ENCODE data around the gene TPR. TPM values are rescaled to one million over a fixed set of nuclear protein-coding genes. Genes with fewer than 3 reads are reported as not detected.

The TPR gene
- polyA plus RNA-seq, 1 of the 3 experiments (the other 2 are of a cell fraction) = 37.5 TPM

- Histone ChIP-seq H4K20me1 (ENCODE audit: insufficient read depth) (no peaks in the 10 kb centered on the region), H3K9me2 (no peaks in the 10 kb centered on the region), H3K36me3 (replicated peaks in 1 of 2; ENCODE audit: control insufficient read depth in 1 of 2, insufficient read depth in 2 of 2, low read length in 1 of 2) (no peaks in the 10 kb centered on the region), H3K27me3 (ENCODE audit: insufficient read depth) (no peaks in the 10 kb centered on the region; the same call in 1 of the 2 replicates), H3K9me3 (no peaks in the 10 kb centered on the region), H3K9ac (no peak overlapping the region), H3K4me1 (ENCODE audit: control insufficient read depth in 1 of 2, insufficient read depth in 2 of 2, low read depth in 1 of 2, low read length in 1 of 2) (no peaks in the 10 kb centered on the region; a peak in 1 of 4 replicates), H2AFZ (ENCODE audit: low read depth) (no peak overlapping the region), H3K27ac (ENCODE audit: low read depth in 2 of 2, low read length in 1 of 2) (no peak overlapping the region), H3K4me3 (ENCODE audit: low read depth in 2 of 2, low read length in 1 of 2) (no peak overlapping the region), H3K4me2 (no peak overlapping the region), H3K79me2 (ENCODE audit: insufficient read depth) (no peaks in the 10 kb centered on the region), H3F3A (replicated peaks; ENCODE audit: insufficient read depth) (no peaks in the 10 kb centered on the region)
- 53% methylated on average over 6 of the region's 6 CpGs for WGBS (ENCODE audit: low lambda C conversion rate)
- CTCF ChIA-PET = no interaction called here
- POLR2A ChIA-PET = interaction anchor here (0.6 kb wide), 1 partner anchor 65 kb away, joined by 3 read pairs; no protein-coding TSS in a partner anchor
- TF ChIP-seq SIN3A (IDR thresholded peaks at IDR 0.05; ENCODE audit: borderline replicate concordance, low read depth, low read length) (no peak), ELF1 (IDR thresholded peaks at IDR 0.05) (no peak), USF2 (IDR thresholded peaks at IDR 0.05; ENCODE audit: borderline replicate concordance, low read depth, low read length) (no peak), RFX5 (IDR thresholded peaks at IDR 0.05; ENCODE audit: low read length) (no peak), GABPA (IDR thresholded peaks at IDR 0.05; ENCODE audit: low read depth) (no peak), RAD21 (IDR thresholded peaks at IDR 0.05; ENCODE audit: low read length) (no peak), FOSL2 (IDR thresholded peaks at IDR 0.05; ENCODE audit: borderline replicate concordance, low read depth) (no peak), TAF1 (IDR thresholded peaks at IDR 0.05; ENCODE audit: borderline replicate concordance, low read depth, low read length) (no peak), CTCF (IDR thresholded peaks at IDR 0.05) (no peak), MEF2A (IDR thresholded peaks at IDR 0.05; ENCODE audit: borderline replicate concordance, low read depth) (no peak), NFIC (IDR thresholded peaks at IDR 0.05; ENCODE audit: borderline replicate concordance) (no peak), POLR2AphosphoS5 (IDR thresholded peaks at IDR 0.05; ENCODE audit: low read depth, low read length) (no peak), RXRA (IDR thresholded peaks at IDR 0.05; ENCODE audit: borderline replicate concordance, low read depth) (no peak), PBX3 (IDR thresholded peaks at IDR 0.05) (no peak), SMC3 (IDR thresholded peaks at IDR 0.05; ENCODE audit: low read depth, low read length) (no peak)
- DNase-seq = no peak
Observed at GRCh38 chr1:186300056-186300455, 75.0 kb downstream of the TPR start.

- no peak overlapping the region for H3K4me3 ChIP-seq (ENCODE audit: low read depth in 2 of 2, low read length in 1 of 2)
- H3K9me2 ChIP-seq = no peaks in the 10 kb centered on the region
- no peak overlapping the region for H3K9ac ChIP-seq
- no peaks in the 10 kb centered on the region for H3K79me2 ChIP-seq (ENCODE audit: insufficient read depth)
- no peaks in the 10 kb centered on the region for H3F3A ChIP-seq (replicated peaks; ENCODE audit: insufficient read depth)
- H2AFZ ChIP-seq (ENCODE audit: low read depth) = no peak overlapping the region
- no peaks in the 10 kb centered on the region for H3K9me3 ChIP-seq
- no peak overlapping the region for H3K27ac ChIP-seq (ENCODE audit: low read depth in 2 of 2, low read length in 1 of 2)
- H3K4me1 ChIP-seq (ENCODE audit: control insufficient read depth in 1 of 2, insufficient read depth in 2 of 2, low read depth in 1 of 2, low read length in 1 of 2) = no peaks in the 10 kb centered on the region; a peak in 1 of 4 replicates
- no peaks in the 10 kb centered on the region for H3K36me3 ChIP-seq (replicated peaks in 1 of 2; ENCODE audit: control insufficient read depth in 1 of 2, insufficient read depth in 2 of 2, low read length in 1 of 2)
- H3K27me3 ChIP-seq (ENCODE audit: insufficient read depth) = no peaks in the 10 kb centered on the region; the same call in 1 of the 2 replicates
- 87% methylated on average over 2 of the region's 2 CpGs for WGBS (ENCODE audit: low lambda C conversion rate)
- ChIA-PET CTCF (no interaction called here), POLR2A (interaction anchor here (0.6 kb wide), 1 partner anchor 66 kb away, joined by 3 read pairs; no protein-coding TSS in a partner anchor)
- DNase-seq = no peak
- H4K20me1 ChIP-seq (ENCODE audit: insufficient read depth) = no peaks in the 10 kb centered on the region
- no peak overlapping the region for H3K4me2 ChIP-seq
- TF ChIP-seq RCOR1 (IDR thresholded peaks at IDR 0.05; ENCODE audit: low read length) (no peak), NRF1 (IDR thresholded peaks at IDR 0.05; ENCODE audit: low read depth, low read length) (no peak), YY1 (IDR thresholded peaks at IDR 0.05; ENCODE audit: low read depth) (no peak), REST (IDR thresholded peaks at IDR 0.05; ENCODE audit: low read depth, low read length) (no peak), RXRA (IDR thresholded peaks at IDR 0.05; ENCODE audit: borderline replicate concordance, low read depth) (no peak), TAF1 (IDR thresholded peaks at IDR 0.05; ENCODE audit: borderline replicate concordance, low read depth, low read length) (no peak), CTCF (IDR thresholded peaks at IDR 0.05) (no peak), ELF1 (IDR thresholded peaks at IDR 0.05) (no peak)
Observed at GRCh38 chr1:186299570-186299969, 75.5 kb downstream of the TPR start.
